Transverse colon (tissue), 4 donors: ENCODE measurements around the gene EXOC6. TPM values are rescaled to one million over a fixed set of nuclear protein-coding genes. Genes with fewer than 3 reads are reported as not detected.
A peak's percentile ranks its signal among the peaks of the same experiment; 100 is the strongest.

ENCODE experiments used
- DNase-seq: peaks from one replicate; pipeline ENCODE4 v3.0.0-alpha.2; 2019
- H3K27ac ChIP-seq, 4 donors: fragments of 200-600 bp; sonication (generic); 2 replicates each; pipeline ENCODE4 v1.5.1; 2016 to 2018; ENCODE audit warnings: inconsistent platforms in 4 of 4
- H3K27me3 ChIP-seq: fragments of 200-600 bp; sonication (generic); 2 replicates; pipeline ENCODE4 v1.5.1; 2017; ENCODE audit warnings: inconsistent platforms
- H3K36me3 ChIP-seq, 4 donors: fragments of 200-600 bp; sonication (generic); 2 replicates each; pipeline ENCODE4 v1.5.1; 2017 to 2019; ENCODE audit warnings: inconsistent platforms in 4 of 4
- H3K4me1 ChIP-seq, 4 donors: fragments of 200-600 bp; sonication (generic); 2 replicates each; pipeline ENCODE4 v1.5.1; 2017 to 2020; ENCODE audit warnings: inconsistent platforms in 4 of 4
- H3K4me3 ChIP-seq, 4 donors: fragments of 200-600 bp; sonication (generic); 1 replicate in 1 of 4; 2 replicates in 3 of 4; pipeline versions ENCODE4 v1.5.1 to v1.6.1; 2017 to 2019; ENCODE audit warnings: inconsistent platforms in 4 of 4
- H3K9me3 ChIP-seq, 2 donors: fragments of 200-600 bp; sonication (generic); 2 replicates each; pipeline ENCODE4 v1.5.1; 2017 to 2019; ENCODE audit warnings: inconsistent platforms in 2 of 2
- EP300 ChIP-seq: sonication (generic); formaldehyde crosslinking; IDR thresholded peaks from one replicate; pipeline ENCODE4 v1.6.1; 2017; ENCODE audit warnings: antibody characterized with exemption, low read depth
- POLR2A ChIP-seq: fragments of 450-650 bp; IDR thresholded peaks from one replicate; pipeline ENCODE4 v1.6.1; 2016; ENCODE audit warnings: antibody characterized with exemption, mild to moderate bottlenecking, moderate library complexity
- POLR2AphosphoS5 ChIP-seq, 3 donors: sonication (generic); formaldehyde crosslinking; IDR thresholded peaks; one replicate each; pipeline ENCODE4 v1.6.1; 2016; ENCODE audit warnings: antibody characterized with exemption in 3 of 3
- whole genome bisulfite sequencing, 2 donors: methylation state at CpG; one replicate each; pipeline ENCODE4 v1.1.5; 2018; ENCODE audit warnings: low coverage in 1 of 2; 5-methylcytosine and 5-hydroxymethylcytosine counted together
- in situ Hi-C, 4 donors: fragments of 200-750 bp; cut with MboI; loops; one replicate each; pipeline versions ENCODE4 v1.15.0 to v1.15.1; 2017; ENCODE audit warnings: low sequenced_read_pairs in 3 of 4, low pct_ligation_motif_present in 1 of 4, low pct_unique_long_range_greater_than_20kb in 1 of 4
- intact Hi-C: fragments of 100-400 bp; cut with DNase I; formaldehyde crosslinking; loops from one replicate; pipeline ENCODE4 v1.15.1; 2023; ENCODE audit warnings: low total_unique reads
- total RNA-seq, 4 donors: library from RNA; depleted of rRNA; stranded (reverse); fragments of >200 nt; gene quantifications; one replicate each; pipeline ENCODE4 v1.1.0, GENCODE V29; 2016
- TF ChIP-seq, protein P1 (sequence below), 5 experiments: fragments of 200-600 bp in 3 of 5; fragments of 450-650 bp in 2 of 5; sonication (generic) in 3 of 5; IDR thresholded peaks; 1 replicate in 2 of 5; 2 replicates in 3 of 5; pipeline ENCODE4 v1.5.1; 2016 to 2017; ENCODE audit warnings: antibody characterized with exemption in 5 of 5, inconsistent platforms in 3 of 5, mild to moderate bottlenecking in 2 of 5, moderate library complexity in 1 of 5

The EXOC6 gene
- total RNA-seq, 4 donors from 2014 or later: 1.9 to 13.1 (median 11.6) TPM

- Histone ChIP-seq H3K27ac (no peak overlapping the region), H3K4me1 (peaks cover 0 to 6% (median 2%) of the 10 kb centered on the region in 4 donors), H3K4me3 (no peak overlapping the region), H3K9me3 (no peaks in the 10 kb centered on the region), H3K36me3 (no peaks in the 10 kb centered on the region), H3K27me3 (no peaks in the 10 kb centered on the region)
- intact Hi-C loops: no loop called here
- DNase-seq: no peak
- TF ChIP-seq, protein P1, sequence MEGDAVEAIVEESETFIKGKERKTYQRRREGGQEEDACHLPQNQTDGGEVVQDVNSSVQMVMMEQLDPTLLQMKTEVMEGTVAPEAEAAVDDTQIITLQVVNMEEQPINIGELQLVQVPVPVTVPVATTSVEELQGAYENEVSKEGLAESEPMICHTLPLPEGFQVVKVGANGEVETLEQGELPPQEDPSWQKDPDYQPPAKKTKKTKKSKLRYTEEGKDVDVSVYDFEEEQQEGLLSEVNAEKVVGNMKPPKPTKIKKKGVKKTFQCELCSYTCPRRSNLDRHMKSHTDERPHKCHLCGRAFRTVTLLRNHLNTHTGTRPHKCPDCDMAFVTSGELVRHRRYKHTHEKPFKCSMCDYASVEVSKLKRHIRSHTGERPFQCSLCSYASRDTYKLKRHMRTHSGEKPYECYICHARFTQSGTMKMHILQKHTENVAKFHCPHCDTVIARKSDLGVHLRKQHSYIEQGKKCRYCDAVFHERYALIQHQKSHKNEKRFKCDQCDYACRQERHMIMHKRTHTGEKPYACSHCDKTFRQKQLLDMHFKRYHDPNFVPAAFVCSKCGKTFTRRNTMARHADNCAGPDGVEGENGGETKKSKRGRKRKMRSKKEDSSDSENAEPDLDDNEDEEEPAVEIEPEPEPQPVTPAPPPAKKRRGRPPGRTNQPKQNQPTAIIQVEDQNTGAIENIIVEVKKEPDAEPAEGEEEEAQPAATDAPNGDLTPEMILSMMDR (IDR thresholded peaks at IDR 0.05): no peak
- no peak for TF ChIP-seq POLR2AphosphoS5 (IDR thresholded peaks at IDR 0.05)
- no peak for TF ChIP-seq POLR2A
- no peak for TF ChIP-seq EP300
- in situ Hi-C loops: loop anchor here in 1 of 4 donors (25.0 kb wide), 1 partner anchor 356 kb away; no protein-coding TSS in a partner anchor
- WGBS, 2 donors: 95 to 100% methylated on average over 1 of the region's 1 CpG
Observed at GRCh38 chr10:92868557-92868956, 20.2 kb downstream of the EXOC6 start.

GRCh38 chr10:92873029-92873428 is 24.7 kb downstream of the EXOC6 start:
- no peaks in the 10 kb centered on the region for H3K27me3 ChIP-seq
- in situ Hi-C loops: loop anchor here in 1 of 4 donors (25.0 kb wide), 1 partner anchor 361 kb away; no protein-coding TSS in a partner anchor
- WGBS, 2 donors: 92 to 97% methylated on average over 3 of the region's 3 CpGs

GRCh38 chr10:92876509-92877036 is 28.3 kb downstream of the EXOC6 start:
- no peaks in the 10 kb centered on the region for H3K9me3 ChIP-seq
- TF ChIP-seq, protein P1 (IDR thresholded peaks at IDR 0.05): no peak
- no peak for TF ChIP-seq EP300
- no peak overlapping the region for H3K27ac ChIP-seq
- H3K4me3 ChIP-seq: no peak overlapping the region
- intact Hi-C loops (no loop called here), in situ Hi-C loops (no loop called here)
- no peaks in the 10 kb centered on the region for H3K27me3 ChIP-seq
- H3K4me1 ChIP-seq: no peaks in the 10 kb centered on the region
- 39 to 43% methylated on average over 4 of the region's 4 CpGs for WGBS, 2 donors
- no peaks in the 10 kb centered on the region for H3K36me3 ChIP-seq
- DNase-seq: no peak

More at GRCh38 chr10:92873029-92873428, 24.7 kb downstream of the EXOC6 start:
- H3K4me3 ChIP-seq: no peak overlapping the region
- H3K36me3 ChIP-seq: no peaks in the 10 kb centered on the region
- no peak for DNase-seq
- no peaks in the 10 kb centered on the region for H3K9me3 ChIP-seq
- H3K27ac ChIP-seq: no peak overlapping the region
- TF ChIP-seq, protein P1 (IDR thresholded peaks at IDR 0.05): no peak
- TF ChIP-seq EP300 (no peak), POLR2A (no peak), POLR2AphosphoS5 (IDR thresholded peaks at IDR 0.05) (no peak)
- peaks cover 0 to 4% (median 2%) of the 10 kb centered on the region in 4 donors for H3K4me1 ChIP-seq
- intact Hi-C loops: no loop called here

DNA sequence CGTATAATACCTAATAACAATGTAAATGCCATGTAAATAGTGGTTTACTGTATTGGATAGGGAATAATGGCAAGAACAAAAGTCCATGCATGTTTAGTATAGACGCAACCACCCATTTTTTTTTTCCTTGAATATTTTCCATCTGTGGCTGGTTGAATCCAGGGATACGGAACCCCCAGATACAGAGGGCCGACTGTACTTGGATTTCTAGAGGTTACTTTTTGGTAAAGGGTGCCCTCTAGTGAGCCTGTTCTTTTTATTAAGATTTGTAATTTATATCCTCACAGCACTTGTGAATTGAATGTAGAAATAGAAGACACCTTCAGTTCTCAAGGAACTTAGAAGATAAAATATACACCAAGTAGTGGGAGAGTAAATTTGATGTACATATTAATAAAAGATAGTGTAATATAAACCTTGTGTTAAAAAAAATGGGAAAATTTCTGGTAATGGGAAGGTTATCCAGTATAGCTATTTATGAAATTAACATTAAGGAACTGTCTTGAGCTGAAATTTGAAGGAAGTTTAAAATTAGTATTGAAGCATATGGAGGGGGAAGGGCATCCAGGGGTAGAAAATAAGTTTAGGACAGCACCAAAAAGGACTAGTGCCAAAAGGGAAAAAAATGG is 32.0 kb downstream of the EXOC6 start:
- Histone ChIP-seq H3K9me3 (no peaks in the 10 kb centered on the region), H3K36me3 (no peaks in the 10 kb centered on the region), H3K27me3 (no peaks in the 10 kb centered on the region), H3K4me1 (no peaks in the 10 kb centered on the region), H3K4me3 (no peak overlapping the region), H3K27ac (no peak overlapping the region)
- in situ Hi-C loops: no loop called here
- intact Hi-C loops: loop anchor here (10.0 kb wide), 1 partner anchor 366 kb away; no protein-coding TSS in a partner anchor
- TF ChIP-seq POLR2A: no peak
- TF ChIP-seq POLR2AphosphoS5 (IDR thresholded peaks at IDR 0.05): no peak
- no peak for TF ChIP-seq EP300
- TF ChIP-seq, protein P1 (IDR thresholded peaks at IDR 0.05): peak in 4 of 5 experiments; percentile 37 to 41 (median 38)
- 37 to 43% methylated on average over 4 of the region's 4 CpGs for WGBS, 2 donors
- no peak for DNase-seq
